H1 (cell line): ENCODE measurements around the gene TXLNG. TPM values are rescaled to one million over a fixed set of nuclear protein-coding genes. Genes with fewer than 3 reads are reported as not detected.

Experiments used
- CTCF ChIA-PET: fragments of 300-600 bp; sonication (Branson Sonifier 250); formaldehyde crosslinking; loops from one replicate; lab custom pipeline; 2021; ENCODE audit not compliant: partially characterized antibody; lab: Charles Lee
- POLR2A ChIA-PET: fragments of 300-600 bp; sonication (Branson Sonifier 250); formaldehyde crosslinking; loops from one replicate; lab custom pipeline; 2021; ENCODE audit warnings: inconsistent platforms; ENCODE audit not compliant: partially characterized antibody; lab: Charles Lee
- DNase-seq, 2 experiments: peaks; one replicate each; pipeline versions ENCODE4 v3.0.0 to v3.0.0-alpha.2; 2010 to 2022; ENCODE audit warnings: low spot score in 2 of 2, low read depth in 1 of 2, mixed read lengths in 1 of 2
- FAIRE-seq: peaks from 2 replicates; lab custom pipeline; 2011; peaks lifted over from hg19 to GRCh38; lab: Jason Lieb, UNC
- H2AFZ ChIP-seq: 2 replicates; pipeline ENCODE4 v1.8.1; 2012; ENCODE audit warnings: low read length, inconsistent platforms
- H2AK5ac ChIP-seq: 2 replicates; pipeline ENCODE4 v1.6.1; 2013; ENCODE audit warnings: low read depth, low read length
- H2BK120ac ChIP-seq: replicated peaks from 2 replicates; pipeline ENCODE3; 2013; ENCODE audit warnings: low read depth, low read length, inconsistent platforms
- H2BK12ac ChIP-seq: 2 replicates; pipeline ENCODE4 v1.6.1; 2013; ENCODE audit warnings: low read depth, low read length
- H2BK15ac ChIP-seq: 2 replicates; pipeline ENCODE4 v1.6.1; 2013; ENCODE audit warnings: low read length
- H2BK20ac ChIP-seq: 2 replicates; pipeline ENCODE4 v1.6.1; 2013; ENCODE audit warnings: low read length
- H2BK5ac ChIP-seq: 2 replicates; pipeline ENCODE4 v1.6.1; 2013; ENCODE audit warnings: low read depth, low read length
- H3K14ac ChIP-seq: 2 replicates; pipeline ENCODE4 v1.6.1; 2013; ENCODE audit warnings: inconsistent platforms; ENCODE audit not compliant: insufficient read length
- H3K18ac ChIP-seq: 2 replicates; pipeline ENCODE4 v1.6.1; 2013; ENCODE audit warnings: low read length; ENCODE audit errors: extremely low read depth
- H3K23ac ChIP-seq: 2 replicates; pipeline ENCODE4 v1.6.1; 2013; ENCODE audit warnings: inconsistent platforms; ENCODE audit not compliant: insufficient read length
- H3K23me2 ChIP-seq: 2 replicates; pipeline ENCODE4 v1.6.1; 2013; ENCODE audit warnings: low read depth, low read length
- H3K27ac ChIP-seq: 2 replicates; pipeline ENCODE4 v1.6.1; 2011; ENCODE audit warnings: low read depth, low read length, inconsistent platforms
- H3K27me3 ChIP-seq, 4 experiments: replicated peaks in 1 of 4; 1 replicate in 1 of 4; 2 replicates in 3 of 4; pipeline versions ENCODE4 v1.6.1 to v1.8.1; 2011 to 2013; ENCODE audit warnings: low read length in 3 of 4, mild to moderate bottlenecking in 3 of 4, inconsistent platforms in 2 of 4, mixed read lengths in 2 of 4, moderate library complexity in 1 of 4; ENCODE audit not compliant: control insufficient read depth in 3 of 4, insufficient read depth in 3 of 4; ENCODE audit errors: extremely low read depth in 1 of 4
- H3K36me3 ChIP-seq, 4 experiments: 2 replicates each; pipeline versions ENCODE4 v1.6.1 to v1.8.1; 2011 to 2013; ENCODE audit warnings: mild to moderate bottlenecking in 4 of 4, low read length in 3 of 4, moderate library complexity in 2 of 4, control low read depth in 1 of 4, inconsistent platforms in 1 of 4; ENCODE audit not compliant: insufficient read depth in 4 of 4, control insufficient read depth in 2 of 4
- H3K4ac ChIP-seq: replicated peaks from 2 replicates; pipeline ENCODE3; 2013; ENCODE audit warnings: low read length, low read depth, mixed read lengths, inconsistent platforms; ENCODE audit not compliant: insufficient read length
- H3K4me1 ChIP-seq, 4 experiments: replicated peaks in 1 of 4; 1 replicate in 1 of 4; 2 replicates in 3 of 4; pipeline versions ENCODE4 v1.6.1 to v1.8.1; 2011 to 2013; ENCODE audit warnings: low read length in 3 of 4, inconsistent platforms in 2 of 4, mixed read lengths in 1 of 4; ENCODE audit not compliant: insufficient read depth in 4 of 4, control insufficient read depth in 3 of 4
- H3K4me2 ChIP-seq, 2 experiments: 2 replicates each; pipeline versions ENCODE4 v1.6.1 to v1.8.1; 2011 to 2013; ENCODE audit warnings: low read depth in 2 of 2, low read length in 2 of 2, control low read depth in 1 of 2, inconsistent platforms in 1 of 2, mild to moderate bottlenecking in 1 of 2; ENCODE audit not compliant: insufficient read depth in 1 of 2
- H3K4me3 ChIP-seq, 4 experiments: fragments of 200-600, 300-600 bp in 1 of 4; sonication (generic), shearing (Covaris generic), sonication (Bioruptor Twin) in 1 of 4; 2 replicates each; pipeline versions ENCODE4 v1.5.1 to v1.8.1; 2011 to 2016; ENCODE audit warnings: low read length in 4 of 4, low read depth in 3 of 4, control low read depth in 2 of 4, inconsistent platforms in 2 of 4, mild to moderate bottlenecking in 2 of 4, mixed read lengths in 1 of 4, moderate library complexity in 1 of 4; ENCODE audit not compliant: insufficient read depth in 2 of 4; ENCODE audit errors: extremely low read depth in 1 of 4
- H3K56ac ChIP-seq: replicated peaks from 2 replicates; pipeline ENCODE3; 2013; ENCODE audit warnings: low read depth, mild to moderate bottlenecking, mixed read lengths, low read length, inconsistent platforms; ENCODE audit not compliant: insufficient read length
- H3K79me1 ChIP-seq: 2 replicates; pipeline ENCODE4 v1.6.1; 2013; ENCODE audit warnings: low read depth, low read length, control low read depth
- H3K79me2 ChIP-seq, 2 experiments: 2 replicates each; pipeline versions ENCODE4 v1.6.1 to v1.8.1; 2012 to 2013; ENCODE audit warnings: low read length in 2 of 2, mild to moderate bottlenecking in 2 of 2, inconsistent platforms in 1 of 2; ENCODE audit not compliant: insufficient read depth in 2 of 2, control insufficient read depth in 1 of 2
- H3K9ac ChIP-seq, 4 experiments: replicated peaks in 1 of 4; 1 replicate in 1 of 4; 2 replicates in 3 of 4; pipeline versions ENCODE4 v1.6.1 to v1.8.1; 2011 to 2013; ENCODE audit warnings: low read depth in 3 of 4, low read length in 3 of 4, control low read depth in 2 of 4, mild to moderate bottlenecking in 2 of 4, moderate library complexity in 2 of 4, inconsistent platforms in 1 of 4; ENCODE audit errors: extremely low read depth in 1 of 4
- H3K9me3 ChIP-seq, 2 experiments: 2 replicates each; pipeline versions ENCODE4 v1.6.1 to v1.8.1; 2012 to 2013; ENCODE audit warnings: mild to moderate bottlenecking in 2 of 2, moderate library complexity in 2 of 2, control low read depth in 1 of 2, inconsistent platforms in 1 of 2, low read depth in 1 of 2, low read length in 1 of 2, mixed read lengths in 1 of 2; ENCODE audit not compliant: insufficient read depth in 2 of 2
- H4K20me1 ChIP-seq, 2 experiments: replicated peaks in 1 of 2; 2 replicates each; pipeline versions ENCODE3 to v1.8.1; 2011 to 2013; ENCODE audit warnings: inconsistent platforms in 2 of 2, low read length in 2 of 2, mild to moderate bottlenecking in 1 of 2; ENCODE audit not compliant: insufficient read depth in 2 of 2, control insufficient read depth in 1 of 2
- H4K5ac ChIP-seq: 2 replicates; pipeline ENCODE4 v1.6.1; 2013; ENCODE audit warnings: low read length, low read depth, mixed read lengths, inconsistent platforms; ENCODE audit not compliant: insufficient read length
- H4K8ac ChIP-seq: 2 replicates; pipeline ENCODE4 v1.8.0; 2013; ENCODE audit warnings: mild to moderate bottlenecking, moderate library complexity, low read length, inconsistent platforms; ENCODE audit not compliant: insufficient read depth; ENCODE audit errors: extremely low read depth
- H4K91ac ChIP-seq: replicated peaks from 2 replicates; pipeline ENCODE3; 2013; ENCODE audit warnings: low read length, mixed read lengths, inconsistent platforms; ENCODE audit not compliant: insufficient read length
- BACH1 ChIP-seq: IDR thresholded peaks from 2 replicates; pipeline ENCODE4 v1.6.1; 2012; ENCODE audit warnings: low read length, improper control_type of control experiment
- BCL11A ChIP-seq, 2 experiments: IDR thresholded peaks; one replicate each; pipeline ENCODE4 v1.6.1; 2011; ENCODE audit warnings: low read depth in 2 of 2, low read length in 2 of 2, mild to moderate bottlenecking in 2 of 2
- BRCA1 ChIP-seq: IDR thresholded peaks from 2 replicates; pipeline ENCODE4 v1.6.1; 2012; ENCODE audit warnings: low read depth, low read length, improper control_type of control experiment
- CHD2 ChIP-seq: IDR thresholded peaks from 2 replicates; pipeline ENCODE4 v1.6.1; 2012; ENCODE audit warnings: low read length, improper control_type of control experiment
- CREB1 ChIP-seq: IDR thresholded peaks from 2 replicates; pipeline ENCODE4 v1.6.1; 2012; ENCODE audit warnings: inconsistent platforms
- CTBP2 ChIP-seq: IDR thresholded peaks from 2 replicates; pipeline ENCODE4 v1.7.0; 2011; ENCODE audit warnings: borderline replicate concordance, mild to moderate bottlenecking, moderate library complexity, mixed read lengths, low read length; ENCODE audit not compliant: insufficient read depth, insufficient read length
- EZH2 ChIP-seq: fragments of 200-600 bp; sonication (generic); IDR thresholded peaks from 2 replicates; pipeline ENCODE4 v1.7.1; 2012; ENCODE audit warnings: low read depth, mild to moderate bottlenecking, moderate library complexity, low read length, inconsistent platforms; ENCODE audit not compliant: severe bottlenecking
- GABPA ChIP-seq: IDR thresholded peaks from 2 replicates; pipeline ENCODE4 v1.6.1; 2011; ENCODE audit warnings: mild to moderate bottlenecking, low read length, moderate library complexity, borderline replicate concordance; ENCODE audit not compliant: insufficient read depth
- MAFK ChIP-seq: IDR thresholded peaks from 2 replicates; pipeline ENCODE4 v1.6.1; 2012; ENCODE audit warnings: low read depth, mild to moderate bottlenecking, improper control_type of control experiment, low read length
- RFX5 ChIP-seq: IDR thresholded peaks from 2 replicates; pipeline ENCODE4 v1.6.1; 2011; ENCODE audit warnings: low read depth, low read length, improper control_type of control experiment, borderline replicate concordance
- SIN3A ChIP-seq, 2 experiments: IDR thresholded peaks in 1 of 2; conservative IDR thresholded peaks in 1 of 2; 2 replicates each; pipeline ENCODE4 v1.6.1; 2011 to 2012; ENCODE audit warnings: low read length in 2 of 2, improper control_type of control experiment in 1 of 2, low read depth in 1 of 2, mild to moderate bottlenecking in 1 of 2
- SIRT6 ChIP-seq: IDR thresholded peaks from one replicate; pipeline ENCODE4 v1.7.1; 2012; ENCODE audit warnings: low read length, inconsistent platforms
- SP2 ChIP-seq: IDR thresholded peaks from 2 replicates; pipeline ENCODE4 v1.6.1; 2012; ENCODE audit warnings: mild to moderate bottlenecking, low read length, inconsistent platforms
- TAF1 ChIP-seq: IDR thresholded peaks from 2 replicates; pipeline ENCODE4 v1.6.1; 2011; ENCODE audit warnings: mild to moderate bottlenecking, low read depth, low read length
- TCF12 ChIP-seq: IDR thresholded peaks from 2 replicates; pipeline ENCODE4 v1.6.1; 2011; ENCODE audit warnings: low read depth, mild to moderate bottlenecking, low read length
- YY1 ChIP-seq: IDR thresholded peaks from 2 replicates; pipeline ENCODE4 v1.6.1; 2011; ENCODE audit warnings: low read depth, mild to moderate bottlenecking, low read length
- WGBS, 2 experiments: shearing (Covaris generic) in 1 of 2; methylation state at CpG; one replicate each; pipeline versions ENCODE4 v1.1.6 to v1.1.7; 2013 to 2015; ENCODE audit warnings: low lambda C conversion rate in 2 of 2, mixed read lengths in 2 of 2, inconsistent platforms in 1 of 2, low coverage in 1 of 2, missing lambda C conversion rate in 1 of 2; ENCODE audit not compliant: insufficient replicate concordance in 2 of 2, insufficient coverage in 1 of 2, insufficient read length in 1 of 2; ENCODE audit errors: extremely low coverage in 1 of 2, missing lambda C conversion rate in 1 of 2; 5-methylcytosine and 5-hydroxymethylcytosine counted together
- polyA plus RNA-seq, 7 experiments: library from polyadenylated mRNA; depleted of rRNA in 3 of 7; stranded (reverse) in 5 of 7; unstranded in 2 of 7; fragments of >200 nt in 5 of 7; fragments of 200-250 nt in 2 of 7; gene quantifications; 1 replicate in 5 of 7; 2 replicates in 1 of 7; 4 replicates in 1 of 7; pipeline versions ENCODE4 v1.2.1 to v1.2.3, GENCODE V29; 2011 to 2013; ENCODE audit warnings: missing spikeins in 2 of 7, mixed read lengths in 2 of 7
- total RNA-seq: library from RNA; stranded (reverse); fragmentation: NEBNext Ultra II Directional; extraction: Animal tissue kit (Norgen Biotek cat#: 25700); gene quantifications from 2 replicates; pipeline ENCODE4 v1.2.1, GENCODE V29; 2021

The TXLNG gene
- total and polyA plus RNA-seq, 2 of the 8 experiments (the other 6 are each of a cell fraction or from before 2014, with no cell fraction given), result 32.9 to 42.9 TPM

- no peak for DNase-seq
- Histone ChIP-seq H3K79me2 (no peaks in the 10 kb centered on the region), H2BK5ac (no peak overlapping the region), H2AFZ (no peak overlapping the region), H3K27me3 (no peaks in the 10 kb centered on the region), H4K5ac (no peak overlapping the region), H3K4ac (no peak overlapping the region), H2BK15ac (no peak overlapping the region), H2BK12ac (no peak overlapping the region), H3K23me2 (no peaks in the 10 kb centered on the region), H3K23ac (no peak overlapping the region), H3K4me3 (no peak overlapping the region), H3K36me3 (peaks cover 3 to 27% (median 14%) of the 10 kb centered on the region in 4 experiments; a peak in 6 of 8 replicates), H2AK5ac (no peak overlapping the region), H4K8ac (no peak overlapping the region), H2BK120ac (no peak overlapping the region), H4K91ac (no peak overlapping the region), H2BK20ac (no peak overlapping the region), H3K18ac (no peak overlapping the region), H3K14ac (no peak overlapping the region), H3K79me1 (no peaks in the 10 kb centered on the region), H3K56ac (no peak overlapping the region), H3K9ac (no peak overlapping the region), H4K20me1 (peaks cover 0 to 4% of the 10 kb centered on the region in 2 experiments), H3K4me2 (no peak overlapping the region), H3K9me3 (no peaks in the 10 kb centered on the region), H3K27ac (no peak overlapping the region), H3K4me1 (no peaks in the 10 kb centered on the region)
- CTCF ChIA-PET, result interaction anchor here (0.6 kb wide), 1 partner anchor 661 kb away, joined by 4 read pairs; no protein-coding TSS in a partner anchor
- no peak for FAIRE-seq
- POLR2A ChIA-PET, result no interaction called here
- 100% methylated on average over 6 of the region's 7 CpGs; no CpG with 5 or more reads in 1 of the 2 experiments for WGBS, 2 experiments
- no peak for TF ChIP-seq BCL11A (IDR thresholded peaks at IDR 0.05; ENCODE audit: low read depth in 2 of 2, low read length in 2 of 2)
- TF ChIP-seq SP2, result no peak
- TF ChIP-seq TCF12, result no peak
- TF ChIP-seq CREB1, result no peak
- no peak for TF ChIP-seq SIN3A (conservative IDR thresholded peaks at IDR 0.05 in 1 of 2, IDR thresholded peaks at IDR 0.05 in 1 of 2; ENCODE audit: low read depth in 1 of 2, low read length in 2 of 2)
- no peak for TF ChIP-seq GABPA
- no peak for TF ChIP-seq CHD2
- TF ChIP-seq YY1, result no peak
- no peak for TF ChIP-seq EZH2
- TF ChIP-seq TAF1, result no peak
- no peak for TF ChIP-seq MAFK
- TF ChIP-seq BRCA1, result no peak
- no peak for TF ChIP-seq BACH1
- no peak for TF ChIP-seq RFX5
- no peak for TF ChIP-seq SIRT6
- no peak for TF ChIP-seq CTBP2
These were observed 36.1 kb upstream of the TXLNG start for GRCh38 chrX:16750136-16750535.
